ENCODE data around the gene FMO2. TPM values are rescaled to one million over a fixed set of nuclear protein-coding genes. Genes with fewer than 3 reads are reported as not detected.

Gene FMO2
- total and polyA plus RNA-seq, 2 donors, result 0.61 to 5.5 TPM

DNA sequence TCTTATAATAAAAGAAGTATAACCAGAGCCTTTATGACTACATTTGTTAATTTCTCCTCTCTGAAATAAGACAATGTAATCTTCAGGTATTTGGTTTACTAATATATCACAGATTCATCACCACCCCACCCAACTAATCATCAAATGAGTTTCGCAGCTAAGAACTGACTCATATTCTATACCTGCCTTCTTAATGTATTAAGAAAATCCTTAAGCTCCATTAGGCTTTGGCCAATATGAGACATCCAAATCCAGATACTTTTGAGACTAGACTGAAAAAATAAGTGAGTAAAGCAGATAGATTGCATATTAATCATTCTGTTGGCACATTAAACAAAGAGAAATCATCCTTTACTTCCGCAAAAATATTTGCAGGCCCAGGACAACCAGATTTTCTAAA is 18.7 kb upstream of the FMO2 start:
- Histone ChIP-seq H3K9me3 (ENCODE audit: control insufficient read depth in 2 of 2, insufficient read depth in 1 of 2, low read length in 1 of 2) (peaks cover 0 to 6% of the 10 kb centered on the region in 2 donors), H3K4me3 (ENCODE audit: low read length in 2 of 2) (no peak overlapping the region), H3K27me3 (ENCODE audit: control insufficient read depth in 2 of 2, insufficient read depth in 1 of 2, low read length in 1 of 2) (no peaks in the 10 kb centered on the region), H3K36me3 (ENCODE audit: control insufficient read depth in 2 of 2, insufficient read depth in 2 of 2, low read length in 1 of 2) (no peaks in the 10 kb centered on the region), H3K4me1 (ENCODE audit: control insufficient read depth in 2 of 2, insufficient read depth in 2 of 2, low read length in 2 of 2) (no peaks in the 10 kb centered on the region), H3K27ac (ENCODE audit: low read depth in 1 of 2, low read length in 1 of 2) (no peak overlapping the region)
- 96% methylated on average over 2 of the region's 2 CpGs for WGBS
- DNase-seq (ENCODE audit: low read depth in 6 of 9, low spot score in 9 of 9), result no peak

DNA sequence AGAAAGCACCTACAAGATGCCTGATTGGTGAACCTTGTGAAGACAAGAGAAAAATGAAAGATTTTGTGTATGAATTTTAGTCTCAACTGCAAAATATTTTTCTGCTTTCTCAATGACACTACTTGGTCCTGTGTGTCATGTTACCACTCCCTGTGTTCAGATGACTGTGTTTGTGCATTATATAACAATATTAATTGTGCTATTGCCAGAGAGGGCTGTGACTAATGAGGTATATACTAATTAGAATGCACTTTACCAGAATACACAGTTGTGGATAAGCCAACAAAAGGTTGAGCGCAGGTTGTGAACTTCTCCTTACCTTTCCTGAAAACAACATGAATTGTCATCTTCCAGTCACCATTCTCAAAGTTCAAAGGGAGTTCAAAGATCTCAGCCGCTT is 17.3 kb upstream of the FMO2 start:
- Histone ChIP-seq H3K27me3 (ENCODE audit: control insufficient read depth in 2 of 2, insufficient read depth in 1 of 2, low read length in 1 of 2) (no peaks in the 10 kb centered on the region), H3K4me1 (ENCODE audit: control insufficient read depth in 2 of 2, insufficient read depth in 2 of 2, low read length in 2 of 2) (no peaks in the 10 kb centered on the region), H3K36me3 (ENCODE audit: control insufficient read depth in 2 of 2, insufficient read depth in 2 of 2, low read length in 1 of 2) (no peaks in the 10 kb centered on the region), H3K27ac (ENCODE audit: low read depth in 1 of 2, low read length in 1 of 2) (no peak overlapping the region), H3K4me3 (ENCODE audit: low read length in 2 of 2) (no peak overlapping the region), H3K9me3 (ENCODE audit: control insufficient read depth in 2 of 2, insufficient read depth in 1 of 2, low read length in 1 of 2) (peaks cover 0 to 6% of the 10 kb centered on the region in 2 donors)
- no peak for DNase-seq (ENCODE audit: low read depth in 6 of 9, low spot score in 9 of 9)
- 98% methylated on average over 2 of the region's 2 CpGs for WGBS

DNA sequence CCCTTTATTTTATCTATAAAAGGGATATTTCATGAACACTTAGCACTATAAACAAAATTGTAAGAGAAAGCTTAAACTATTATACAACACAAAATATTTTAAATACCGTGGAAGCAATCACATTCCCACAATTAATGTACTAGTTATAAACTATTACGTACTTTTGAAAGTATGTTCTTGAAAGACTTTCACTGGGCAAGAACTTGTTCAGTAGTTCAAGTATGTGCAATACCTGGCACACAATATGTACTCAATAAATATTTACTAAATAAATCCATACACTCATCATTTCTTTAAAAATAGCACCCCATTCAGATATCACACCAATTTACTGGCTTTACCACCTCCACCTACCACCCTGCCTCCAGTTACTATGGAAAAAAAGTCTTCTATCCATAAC is 12.6 kb upstream of the FMO2 start:
- Histone ChIP-seq H3K27me3 (ENCODE audit: control insufficient read depth in 2 of 2, insufficient read depth in 1 of 2, low read length in 1 of 2) (no peaks in the 10 kb centered on the region), H3K27ac (ENCODE audit: low read depth in 1 of 2, low read length in 1 of 2) (no peak overlapping the region), H3K4me1 (ENCODE audit: control insufficient read depth in 2 of 2, insufficient read depth in 2 of 2, low read length in 2 of 2) (no peaks in the 10 kb centered on the region), H3K36me3 (ENCODE audit: control insufficient read depth in 2 of 2, insufficient read depth in 2 of 2, low read length in 1 of 2) (no peaks in the 10 kb centered on the region), H3K9me3 (ENCODE audit: control insufficient read depth in 2 of 2, insufficient read depth in 1 of 2, low read length in 1 of 2) (peaks cover 0 to 6% of the 10 kb centered on the region in 2 donors), H3K4me3 (ENCODE audit: low read length in 2 of 2) (no peak overlapping the region)
- DNase-seq (ENCODE audit: low read depth in 6 of 9, low spot score in 9 of 9), result no peak
- WGBS, result 96% methylated on average over 2 of the region's 2 CpGs

DNA sequence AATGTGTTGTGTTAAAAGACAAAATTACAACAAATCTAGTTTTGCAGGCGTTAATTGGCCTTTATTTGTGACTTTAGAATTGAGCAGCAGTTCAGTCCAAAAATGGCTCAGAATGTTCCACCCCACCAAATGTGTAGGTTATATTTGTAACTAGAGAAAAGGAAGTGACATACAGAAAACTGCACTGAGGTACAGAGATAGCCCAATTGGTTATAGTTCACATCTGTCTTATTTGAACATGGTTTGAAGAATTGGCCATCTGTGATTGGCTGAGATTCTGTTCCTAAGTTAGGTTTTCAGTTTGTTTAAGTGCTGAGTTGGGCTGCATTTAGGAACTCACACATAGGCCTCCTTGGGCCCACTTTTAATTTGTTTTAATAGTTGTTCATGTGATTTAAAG is 12.0 kb upstream of the FMO2 start:
- Histone ChIP-seq H3K27me3 (ENCODE audit: control insufficient read depth in 2 of 2, insufficient read depth in 1 of 2, low read length in 1 of 2) (no peaks in the 10 kb centered on the region), H3K9me3 (ENCODE audit: control insufficient read depth in 2 of 2, insufficient read depth in 1 of 2, low read length in 1 of 2) (peaks cover 0 to 6% of the 10 kb centered on the region in 2 donors), H3K4me3 (ENCODE audit: low read length in 2 of 2) (no peak overlapping the region), H3K27ac (ENCODE audit: low read depth in 1 of 2, low read length in 1 of 2) (no peak overlapping the region), H3K36me3 (ENCODE audit: control insufficient read depth in 2 of 2, insufficient read depth in 2 of 2, low read length in 1 of 2) (no peaks in the 10 kb centered on the region), H3K4me1 (ENCODE audit: control insufficient read depth in 2 of 2, insufficient read depth in 2 of 2, low read length in 2 of 2) (no peaks in the 10 kb centered on the region)
- WGBS, result 96% methylated on average over 1 of the region's 1 CpG
- DNase-seq (ENCODE audit: low read depth in 6 of 9, low spot score in 9 of 9), result no peak

DNA sequence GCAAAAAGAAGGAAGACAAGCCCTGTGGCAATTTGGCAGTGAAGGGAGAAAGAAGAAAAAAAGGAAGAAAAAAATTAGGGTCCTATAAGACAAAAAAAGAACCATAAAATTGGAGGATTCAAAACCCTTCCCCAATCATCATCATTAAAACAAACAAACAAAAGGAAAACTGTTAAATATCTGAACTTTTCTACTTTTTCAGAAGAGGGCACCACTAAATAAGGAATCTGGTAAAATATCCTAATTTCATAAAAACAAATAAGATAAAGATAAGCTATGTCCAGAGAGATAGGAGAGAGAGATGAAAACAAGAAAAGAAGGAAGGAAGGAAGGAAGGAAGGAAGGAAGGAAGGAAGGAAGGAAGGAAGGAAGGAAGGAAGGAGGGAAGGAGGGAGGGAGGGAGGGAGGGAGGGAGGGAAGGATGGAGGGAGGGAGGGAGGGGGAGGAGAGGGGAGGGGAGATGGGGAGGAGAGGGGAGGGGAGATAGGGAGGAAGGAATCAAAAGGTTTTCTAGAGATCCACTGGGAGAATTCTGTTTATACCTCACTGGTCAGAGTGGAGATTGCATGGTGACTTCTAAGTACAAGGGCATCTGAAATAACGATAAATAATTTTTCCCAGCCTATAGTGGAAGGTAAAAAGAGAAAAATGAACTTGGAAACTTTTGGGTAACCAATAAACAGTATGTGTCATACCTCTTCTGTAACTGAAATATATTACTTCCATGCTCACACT is 10.4 kb upstream of the FMO2 start:
- 96% methylated on average over 1 of the region's 1 CpG for WGBS
- Histone ChIP-seq H3K4me1 (ENCODE audit: control insufficient read depth in 2 of 2, insufficient read depth in 2 of 2, low read length in 2 of 2) (no peaks in the 10 kb centered on the region), H3K27ac (ENCODE audit: low read depth in 1 of 2, low read length in 1 of 2) (no peak overlapping the region)

DNA sequence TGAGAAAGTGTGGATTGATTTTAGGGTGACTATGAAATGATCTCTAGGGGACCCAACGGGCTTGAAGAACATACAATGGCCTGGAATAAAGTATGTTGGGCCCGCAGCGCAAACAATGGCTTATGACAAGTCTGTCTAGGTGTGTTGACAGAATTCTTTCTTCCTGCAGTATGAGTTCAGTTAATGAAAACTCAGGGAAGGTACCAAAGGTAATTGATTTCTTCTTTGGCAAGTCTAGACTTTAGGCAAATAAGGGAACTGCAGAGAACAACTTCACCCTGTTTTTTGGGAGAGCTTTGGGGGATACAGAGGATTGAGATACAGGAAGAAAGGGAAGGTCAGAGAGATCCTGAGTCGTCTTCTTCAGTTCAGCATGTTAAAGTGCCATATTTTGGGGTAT is 7.8 kb upstream of the FMO2 start:
- DNase-seq (ENCODE audit: low read depth in 6 of 9, low spot score in 9 of 9), result no peak
- H3K27me3 ChIP-seq (ENCODE audit: control insufficient read depth in 2 of 2, insufficient read depth in 1 of 2, low read length in 1 of 2), result no peaks in the 10 kb centered on the region
- H3K27ac ChIP-seq (ENCODE audit: low read depth in 1 of 2, low read length in 1 of 2), result no peak overlapping the region
- H3K9me3 ChIP-seq (ENCODE audit: control insufficient read depth in 2 of 2, insufficient read depth in 1 of 2, low read length in 1 of 2), result no peaks in the 10 kb centered on the region
- no peaks in the 10 kb centered on the region for H3K4me1 ChIP-seq (ENCODE audit: control insufficient read depth in 2 of 2, insufficient read depth in 2 of 2, low read length in 2 of 2)
- WGBS, result 93% methylated on average over 4 of the region's 4 CpGs
- H3K4me3 ChIP-seq (ENCODE audit: low read length in 2 of 2), result no peak overlapping the region
- no peaks in the 10 kb centered on the region for H3K36me3 ChIP-seq (ENCODE audit: control insufficient read depth in 2 of 2, insufficient read depth in 2 of 2, low read length in 1 of 2)

More for the DNA sequence above, 10.4 kb upstream of the FMO2 start:
- Histone ChIP-seq H3K4me3 (ENCODE audit: low read length in 2 of 2) (no peak overlapping the region), H3K36me3 (ENCODE audit: control insufficient read depth in 2 of 2, insufficient read depth in 2 of 2, low read length in 1 of 2) (no peaks in the 10 kb centered on the region), H3K9me3 (ENCODE audit: control insufficient read depth in 2 of 2, insufficient read depth in 1 of 2, low read length in 1 of 2) (no peaks in the 10 kb centered on the region), H3K27me3 (ENCODE audit: control insufficient read depth in 2 of 2, insufficient read depth in 1 of 2, low read length in 1 of 2) (no peaks in the 10 kb centered on the region)
- no peak for DNase-seq (ENCODE audit: low read depth in 6 of 9, low spot score in 9 of 9)

DNA sequence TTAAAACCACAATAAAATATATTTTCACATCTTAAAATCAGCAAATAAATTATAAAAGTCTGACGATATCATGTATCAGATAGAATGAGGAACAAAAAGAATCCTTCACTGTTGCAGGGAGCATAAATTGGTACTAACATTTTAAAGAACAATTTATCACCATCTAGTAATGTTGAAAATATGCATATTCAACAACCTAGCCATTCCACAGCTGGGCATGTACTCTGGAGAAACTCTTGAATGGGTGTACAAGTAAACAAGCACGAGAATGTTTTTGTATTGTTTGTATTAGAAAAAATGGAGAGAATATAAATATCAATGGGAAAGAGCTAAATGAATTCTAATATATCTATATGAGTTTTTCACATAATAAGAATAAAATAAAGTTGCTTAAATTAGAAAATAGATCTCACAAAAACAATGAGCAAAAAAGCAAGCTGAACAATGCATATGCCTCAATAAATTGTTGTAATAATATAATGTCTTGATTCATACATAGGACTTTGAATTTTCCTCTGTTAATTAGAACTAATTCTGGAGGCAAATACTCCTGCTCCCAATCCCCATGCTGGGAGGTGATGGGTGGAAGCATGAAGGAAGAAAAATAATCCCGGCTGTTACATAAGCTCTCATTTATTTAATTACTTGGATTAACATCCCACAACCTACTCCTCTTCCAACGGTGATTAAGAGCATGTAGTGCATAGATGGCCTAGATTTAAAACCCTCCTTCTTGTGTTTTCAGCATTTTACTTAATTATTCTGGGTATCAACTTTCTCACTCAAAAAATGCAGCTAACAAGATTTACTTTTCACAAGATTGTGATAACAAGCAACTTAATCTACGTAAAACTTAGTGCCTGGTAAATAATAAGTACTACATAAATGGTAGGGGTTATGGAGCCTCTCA is 5.5 kb upstream of the FMO2 start:
- Histone ChIP-seq H3K9me3 (ENCODE audit: control insufficient read depth in 2 of 2, insufficient read depth in 1 of 2, low read length in 1 of 2) (no peaks in the 10 kb centered on the region), H3K4me1 (ENCODE audit: control insufficient read depth in 2 of 2, insufficient read depth in 2 of 2, low read length in 2 of 2) (no peaks in the 10 kb centered on the region), H3K4me3 (ENCODE audit: low read length in 2 of 2) (no peak overlapping the region), H3K36me3 (ENCODE audit: control insufficient read depth in 2 of 2, insufficient read depth in 2 of 2, low read length in 1 of 2) (no peaks in the 10 kb centered on the region), H3K27ac (ENCODE audit: low read depth in 1 of 2, low read length in 1 of 2) (no peak overlapping the region), H3K27me3 (ENCODE audit: control insufficient read depth in 2 of 2, insufficient read depth in 1 of 2, low read length in 1 of 2) (no peaks in the 10 kb centered on the region)
- no peak for DNase-seq (ENCODE audit: low read depth in 6 of 9, low spot score in 9 of 9)
- 64% methylated on average over 5 of the region's 5 CpGs for WGBS

DNA sequence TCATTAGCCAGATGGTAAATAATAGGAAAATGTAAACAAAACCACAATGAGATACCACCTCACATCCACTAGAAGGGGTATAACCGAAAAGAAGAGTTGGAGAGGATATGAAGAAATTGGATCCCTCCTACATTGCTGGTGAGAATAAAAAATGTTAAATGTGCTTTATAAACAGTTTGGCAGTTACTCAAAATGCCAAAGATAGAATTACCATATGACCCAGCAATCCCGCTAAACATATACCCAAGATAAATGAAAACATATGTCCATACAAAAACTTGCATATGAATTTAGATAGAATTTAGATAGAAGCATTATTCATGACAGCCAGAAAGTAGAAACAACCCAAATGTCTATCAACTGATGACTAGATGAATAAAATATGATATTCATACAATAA is 4.4 kb upstream of the FMO2 start:
- H3K9me3 ChIP-seq (ENCODE audit: control insufficient read depth in 2 of 2, insufficient read depth in 1 of 2, low read length in 1 of 2), result no peaks in the 10 kb centered on the region
- H3K36me3 ChIP-seq (ENCODE audit: control insufficient read depth in 2 of 2, insufficient read depth in 2 of 2, low read length in 1 of 2), result no peaks in the 10 kb centered on the region
- 96% methylated on average over 2 of the region's 2 CpGs for WGBS
- no peak for DNase-seq (ENCODE audit: low read depth in 6 of 9, low spot score in 9 of 9)
- H3K27me3 ChIP-seq (ENCODE audit: control insufficient read depth in 2 of 2, insufficient read depth in 1 of 2, low read length in 1 of 2), result no peaks in the 10 kb centered on the region
- H3K27ac ChIP-seq (ENCODE audit: low read depth in 1 of 2, low read length in 1 of 2), result no peak overlapping the region
- no peak overlapping the region for H3K4me3 ChIP-seq (ENCODE audit: low read length in 2 of 2)
- no peaks in the 10 kb centered on the region for H3K4me1 ChIP-seq (ENCODE audit: control insufficient read depth in 2 of 2, insufficient read depth in 2 of 2, low read length in 2 of 2)

All from thymus (tissue), 11 donors.